ENCODE results near the gene SLC25A53.

SLC25A53 gene

GRCh38 chrX:104156630-104157529, at the start of gene SLC25A53:
Gene SLC25A53, minus strand, starts transcription at chrX:104157009. Its CDS starts 51,752 bp downstream, at chrX:104105257.
- ATAC-seq (peak; percentile 94), DNase-seq (peak; percentile 76)

DNA sequence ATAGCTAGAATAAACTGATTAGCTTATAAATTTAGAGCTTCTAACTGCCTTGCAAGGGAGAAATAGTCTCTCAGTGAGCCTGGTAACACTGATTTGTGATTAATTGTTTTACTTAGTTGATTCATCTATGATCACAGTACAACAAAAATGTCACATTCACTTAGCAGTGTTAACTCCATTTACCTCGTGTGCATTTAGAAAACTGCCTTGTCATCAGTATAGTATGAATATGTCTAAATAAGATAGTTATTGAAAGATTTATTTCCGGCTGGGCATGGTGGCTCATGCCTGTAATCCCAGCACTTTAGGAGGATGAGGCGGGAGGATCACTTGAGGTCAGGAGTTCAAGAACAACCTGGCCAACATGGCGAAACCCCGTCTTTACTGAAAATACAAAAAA, 48.7 kb upstream of the SLC25A53 start:
- DNase-seq (no peak), ATAC-seq (no peak)

DNA sequence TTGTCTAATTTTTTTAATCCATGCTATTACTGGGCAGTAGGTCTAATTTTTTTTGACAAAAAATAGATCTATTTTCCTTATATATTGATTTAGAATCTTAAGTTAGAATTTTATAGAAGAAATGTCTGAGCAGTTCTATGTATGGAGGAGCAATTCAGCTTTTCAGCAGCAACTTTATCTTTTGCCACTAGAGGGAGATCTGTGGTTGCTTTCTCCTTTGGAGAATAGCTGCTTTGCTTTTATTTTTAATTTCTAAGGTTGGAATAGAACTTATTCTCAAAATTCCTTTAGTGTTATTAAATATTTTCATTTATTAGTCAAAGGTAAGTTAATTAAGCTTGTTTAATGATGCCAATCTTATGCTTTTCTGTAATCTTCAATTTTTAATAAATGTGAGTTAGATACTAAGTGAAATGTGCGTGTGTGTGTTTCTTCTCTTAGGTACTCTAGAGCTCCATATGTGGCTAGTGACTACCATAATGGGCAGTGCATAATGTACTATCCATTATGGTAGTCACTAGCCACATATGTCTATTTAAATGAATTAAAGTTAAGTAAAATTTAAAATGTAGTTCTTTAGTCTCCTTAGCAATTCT, 38.8 kb upstream of the SLC25A53 start:
- ATAC-seq (no peak), DNase-seq (no peak)

DNA sequence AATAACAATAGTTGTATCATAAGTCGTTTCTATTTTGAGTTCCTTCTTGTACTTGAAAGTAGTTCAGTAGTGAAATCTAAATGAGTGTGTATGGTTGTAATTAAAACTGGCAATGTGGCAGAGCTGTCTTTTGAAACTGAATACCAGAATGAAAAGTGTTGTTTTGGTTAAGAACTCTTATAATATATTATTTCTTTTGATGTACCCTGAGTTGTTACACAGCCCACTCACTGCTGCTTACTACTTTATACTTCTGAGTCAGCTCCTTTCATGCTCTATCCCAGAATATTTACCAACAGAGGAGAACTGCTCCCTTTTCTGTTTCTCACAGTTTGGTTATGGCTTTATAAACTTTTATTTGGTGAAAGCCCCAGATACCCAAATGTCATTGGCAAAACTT, 38.2 kb upstream of the SLC25A53 start:
- ATAC-seq (no peak), DNase-seq (no peak)

DNA sequence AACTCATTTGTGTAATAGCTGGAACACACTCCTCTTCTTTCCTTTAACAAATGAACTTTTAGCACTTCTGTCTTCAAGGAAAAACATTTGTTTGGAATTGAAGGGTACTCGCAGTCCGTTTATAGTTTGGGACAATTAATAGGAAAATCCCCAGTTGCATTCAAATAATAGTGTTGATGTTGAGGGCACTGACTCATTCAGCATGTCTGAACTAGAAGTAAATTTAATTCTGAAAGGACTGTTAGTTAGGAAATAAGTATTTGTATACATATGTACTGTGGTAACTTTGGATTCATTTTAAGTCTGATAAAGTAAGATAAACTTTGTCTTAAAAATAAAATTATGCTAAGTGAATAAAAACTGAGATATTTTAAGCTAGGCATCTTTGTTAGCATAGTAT, 36.7 kb upstream of the SLC25A53 start:
- DNase-seq (no peak), ATAC-seq (no peak)

DNA sequence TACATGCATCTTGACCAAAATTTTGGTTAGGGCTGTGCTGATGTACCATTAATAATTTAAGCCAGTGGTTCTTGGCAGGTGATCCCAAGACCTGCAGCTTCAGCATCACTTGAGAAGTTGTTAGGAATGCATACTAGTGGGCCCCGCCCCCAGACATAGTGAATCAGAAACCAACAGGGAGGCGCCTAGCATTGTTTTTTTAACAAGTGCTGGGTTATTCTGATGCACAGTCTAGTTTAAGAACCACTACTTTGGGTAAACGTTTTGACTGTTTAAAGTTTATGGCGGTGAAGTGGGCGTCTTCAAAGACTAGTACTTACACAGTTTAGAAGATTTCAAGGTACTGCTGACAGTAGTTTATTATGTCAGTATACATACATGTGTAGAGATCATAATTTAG, 33.0 kb upstream of the SLC25A53 start:
- DNase-seq (no peak), ATAC-seq (no peak)

DNA sequence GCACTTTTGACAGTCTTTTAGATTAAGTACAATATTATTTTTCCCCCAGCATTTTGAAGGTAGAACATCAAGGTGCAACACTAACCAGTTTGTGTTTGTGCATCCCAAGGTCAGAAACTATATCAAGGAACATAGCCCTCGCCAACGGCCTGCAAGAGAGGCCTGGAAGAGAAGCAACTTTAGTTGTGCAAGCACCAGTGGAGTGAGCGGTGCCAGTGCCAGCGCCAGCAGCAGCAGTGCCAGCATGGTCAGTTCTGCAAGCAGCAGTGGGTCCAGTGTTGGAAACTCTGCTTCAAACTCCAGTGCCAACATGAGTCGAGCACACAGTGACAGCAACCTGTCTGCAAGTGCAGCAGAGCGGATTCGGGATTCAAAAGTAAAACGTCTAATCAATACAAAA, 31.1 kb upstream of the SLC25A53 start:
- ATAC-seq (no peak), DNase-seq (no peak)

DNA sequence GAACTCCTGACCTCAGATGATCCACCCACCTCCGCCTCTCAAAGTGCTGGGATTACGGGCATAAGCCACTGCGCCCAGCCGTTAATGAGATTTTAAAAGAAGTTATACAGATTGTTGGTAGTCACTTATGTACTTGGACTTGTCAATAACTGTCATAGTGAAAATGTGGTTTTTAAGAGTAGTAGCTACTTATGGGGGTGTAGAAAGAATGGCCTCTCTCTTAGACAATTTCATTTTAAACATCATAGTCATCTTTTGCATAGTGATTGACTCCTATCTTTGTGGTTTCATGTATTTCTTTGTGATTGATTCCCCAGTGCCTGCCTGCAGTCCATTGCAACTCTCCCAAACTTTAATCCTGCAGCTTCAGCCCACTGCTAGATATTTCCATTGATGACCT, 26.9 kb upstream of the SLC25A53 start:
- DNase-seq, result no peak
- ATAC-seq, result peak; percentile 14

DNA sequence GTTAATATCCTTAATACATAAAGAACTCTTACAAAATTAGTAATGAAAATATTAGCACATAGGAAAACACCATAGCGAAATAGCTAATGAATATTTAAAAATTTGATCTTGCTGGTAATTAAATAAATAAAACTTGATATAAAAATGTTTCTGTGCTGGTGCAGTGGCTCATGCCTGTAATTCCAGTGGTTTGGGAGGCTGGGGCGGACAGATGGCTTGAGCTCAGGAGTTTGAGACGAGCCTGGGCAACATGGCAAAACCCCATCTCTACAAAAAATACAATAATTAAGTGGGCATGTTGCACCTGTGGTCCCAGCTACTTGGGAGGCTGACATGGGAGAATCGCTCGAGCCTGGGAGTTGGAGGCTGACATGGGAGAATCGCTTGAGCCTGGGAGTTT, 17.0 kb upstream of the SLC25A53 start:
- ATAC-seq (no peak), DNase-seq (no peak)

- DNase-seq (no peak), ATAC-seq (no peak)
These were observed 16.0 kb upstream of the SLC25A53 start for GRCh38 chrX:104172788-104173187.

DNA sequence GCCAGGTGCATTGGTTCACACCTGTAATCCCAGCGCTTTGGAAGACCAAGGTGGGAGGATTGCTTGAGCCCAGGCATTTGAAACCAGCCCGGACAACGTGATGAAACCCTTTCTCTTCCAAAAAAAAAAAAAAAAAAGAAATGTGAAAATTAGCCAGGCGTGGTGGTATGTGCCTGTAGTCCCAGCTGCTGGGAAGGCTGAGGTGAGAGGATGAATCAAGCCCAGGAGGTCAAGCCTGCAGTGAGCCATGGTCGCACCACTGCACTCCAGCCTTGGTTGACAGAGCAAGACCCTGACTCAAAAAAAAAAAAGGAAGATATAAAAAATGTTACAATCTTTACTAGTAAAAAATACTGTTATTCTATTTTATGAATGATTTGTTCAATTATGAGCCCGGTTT, 15.3 kb upstream of the SLC25A53 start:
- no peak for DNase-seq
- ATAC-seq, result no peak

DNA sequence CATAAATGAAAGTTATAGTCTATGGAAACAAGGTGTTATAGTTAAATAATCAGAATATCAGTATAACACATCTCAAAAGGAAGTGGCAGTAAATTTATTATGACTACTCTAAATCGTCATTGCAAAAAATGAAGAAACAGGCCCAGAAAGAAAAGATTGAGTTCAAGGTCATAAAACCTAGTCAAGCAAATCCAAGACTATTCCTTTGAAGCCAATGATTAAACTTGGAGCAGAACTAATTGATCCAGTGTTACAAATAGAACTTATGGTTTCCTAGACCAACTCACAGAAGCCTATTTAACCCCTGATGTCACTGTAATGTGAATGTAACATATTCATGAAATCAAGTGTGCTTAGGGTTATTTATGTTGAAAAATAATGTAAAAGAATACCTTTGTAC, 11.3 kb upstream of the SLC25A53 start:
- DNase-seq, result no peak
- no peak for ATAC-seq

- ATAC-seq (no peak), DNase-seq (peak; percentile 8)
These were observed 10.1 kb upstream of the SLC25A53 start for GRCh38 chrX:104166735-104167436.

DNA sequence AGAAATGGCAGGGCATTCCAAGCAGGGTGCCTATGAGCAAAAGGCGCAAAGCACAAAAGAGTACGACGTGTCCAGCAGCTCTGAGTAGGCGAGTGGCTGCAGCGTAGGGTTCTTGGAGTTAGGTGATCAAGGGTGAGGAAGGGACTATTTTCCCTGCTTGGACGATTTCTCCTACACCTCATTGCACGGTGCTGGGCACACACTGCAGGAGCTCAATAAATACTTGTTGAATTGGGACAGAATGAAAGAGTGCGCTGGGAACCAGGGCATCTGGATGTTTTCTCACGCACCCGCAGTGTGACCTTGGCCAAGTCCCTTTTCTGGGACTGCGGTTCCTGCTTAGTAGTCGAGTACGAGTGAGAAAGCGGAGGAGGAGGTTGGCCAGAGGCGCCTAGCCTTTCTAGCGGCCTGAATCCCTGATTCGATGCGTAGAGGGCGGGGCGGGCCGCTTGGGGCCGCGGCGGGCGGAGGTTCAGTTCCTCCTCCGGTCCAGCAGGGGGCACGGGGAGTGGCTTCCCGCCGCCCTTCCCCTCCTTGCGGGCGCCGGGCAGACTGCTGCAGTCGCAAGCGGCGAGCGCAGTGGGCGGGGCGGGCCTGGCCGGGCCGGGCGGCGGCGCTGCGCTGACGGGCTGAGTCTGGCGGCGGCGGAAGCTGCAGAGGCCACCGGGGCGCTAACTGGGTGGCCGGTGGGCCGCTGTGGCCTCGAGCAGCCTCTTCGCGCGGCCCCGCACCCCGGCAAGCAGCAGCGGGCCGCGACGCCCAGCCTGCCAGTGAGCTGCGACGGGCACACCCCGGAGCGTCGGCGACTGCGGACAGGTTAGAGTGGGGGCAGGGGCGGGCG, 9.3 kb upstream of the SLC25A53 start, which contains the start of gene FAM199X:
Gene FAM199X, plus strand, starts transcription at position 560 of the 841 bp plus-strand sequence. CDS start 333 bp downstream, outside the sequence.
- peak; percentile 97 for ATAC-seq
- DNase-seq, result peak; percentile 85

GRCh38 chrX:104151037-104151436, 5.8 kb downstream of the SLC25A53 start:
- ATAC-seq (no peak), DNase-seq (no peak)

DNA sequence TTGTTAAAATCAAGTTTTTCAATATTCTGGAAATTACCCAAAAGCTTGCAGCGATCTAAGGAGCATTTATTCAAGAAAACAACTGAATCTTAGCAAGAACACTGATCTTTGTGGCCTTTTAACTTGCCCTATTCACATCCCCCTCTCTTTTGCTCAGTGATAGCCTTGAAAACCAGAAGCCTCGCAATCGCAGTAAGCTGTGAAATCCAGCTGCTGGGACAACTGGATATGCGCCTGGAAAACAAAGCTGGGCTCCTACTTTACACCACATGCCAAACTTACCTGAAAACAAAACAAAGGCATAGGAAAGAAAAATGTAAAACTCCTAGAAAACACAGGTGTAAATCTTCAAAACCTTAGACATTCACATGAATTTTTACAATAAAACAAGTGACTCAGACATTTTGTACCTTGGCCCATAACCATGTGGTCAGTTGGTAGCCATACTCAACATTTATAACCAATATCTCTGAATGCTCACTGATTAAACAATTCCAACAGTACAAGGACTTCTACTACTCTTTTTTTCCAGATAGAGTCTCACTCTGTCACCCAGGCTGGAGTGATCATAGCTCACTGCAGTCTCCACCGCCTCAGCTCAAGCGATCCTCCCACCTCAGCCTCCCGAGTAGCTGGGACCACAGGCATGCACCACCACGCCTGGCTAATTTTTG, 15.6 kb downstream of the SLC25A53 start:
- ATAC-seq, result no peak
- DNase-seq, result no peak

DNA sequence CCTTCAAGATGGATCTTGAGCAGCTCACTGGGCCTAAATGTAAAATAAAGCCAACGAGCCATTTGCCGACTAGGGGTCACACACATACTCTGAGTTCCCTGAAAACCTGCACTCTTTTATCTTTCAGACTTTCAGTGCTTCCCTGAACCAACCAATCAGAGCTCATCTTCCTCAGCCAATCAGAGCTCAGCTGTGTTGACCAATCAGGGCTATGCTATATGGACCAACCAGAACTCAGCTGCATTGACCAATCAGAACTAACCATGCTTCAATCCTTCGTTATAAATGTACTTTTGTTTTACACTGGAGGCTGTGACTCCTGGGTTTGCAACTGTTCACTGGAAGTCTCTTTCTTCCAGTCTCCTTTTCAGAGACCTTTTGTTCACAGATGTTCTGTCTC, 19.3 kb downstream of the SLC25A53 start:
- no peak for ATAC-seq
- DNase-seq, result no peak

DNA sequence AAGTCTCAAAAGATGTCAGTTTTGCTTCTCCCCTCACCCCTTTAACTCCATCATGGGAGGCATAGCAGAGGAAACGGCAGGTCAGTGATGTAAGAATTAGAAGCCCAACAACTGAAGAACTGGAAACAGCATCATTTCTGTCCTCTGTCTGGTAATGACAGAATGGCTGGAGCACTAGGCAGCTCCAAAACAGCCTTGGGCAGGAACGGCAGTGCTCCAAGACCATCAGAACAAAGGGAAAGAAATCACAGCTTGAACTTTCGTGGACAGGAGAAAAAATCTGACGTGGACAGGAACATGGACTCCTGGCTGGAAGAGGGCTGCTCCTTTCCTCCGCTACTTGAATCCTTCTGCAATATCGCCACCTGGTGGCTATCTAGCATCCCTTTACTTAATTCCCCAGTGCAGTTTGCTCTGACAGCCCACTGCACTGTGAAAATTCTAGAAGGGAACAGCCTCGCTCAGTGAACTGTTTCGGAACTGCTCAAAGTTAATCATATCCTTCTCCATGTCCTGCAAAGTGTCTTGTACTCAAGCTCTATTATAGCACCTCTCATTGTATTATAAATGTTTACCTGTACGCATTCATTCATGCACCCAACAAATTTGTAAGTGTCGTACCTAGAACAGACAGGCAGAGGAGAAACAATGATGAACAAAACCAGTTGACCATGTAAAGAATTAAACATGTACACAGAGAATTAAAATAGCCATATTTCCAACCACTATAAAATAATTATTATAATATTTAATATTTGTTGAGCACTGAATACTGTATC, 20.4 kb downstream of the SLC25A53 start:
- ATAC-seq, result peak; percentile 65
- peak; percentile 53 for DNase-seq

DNA sequence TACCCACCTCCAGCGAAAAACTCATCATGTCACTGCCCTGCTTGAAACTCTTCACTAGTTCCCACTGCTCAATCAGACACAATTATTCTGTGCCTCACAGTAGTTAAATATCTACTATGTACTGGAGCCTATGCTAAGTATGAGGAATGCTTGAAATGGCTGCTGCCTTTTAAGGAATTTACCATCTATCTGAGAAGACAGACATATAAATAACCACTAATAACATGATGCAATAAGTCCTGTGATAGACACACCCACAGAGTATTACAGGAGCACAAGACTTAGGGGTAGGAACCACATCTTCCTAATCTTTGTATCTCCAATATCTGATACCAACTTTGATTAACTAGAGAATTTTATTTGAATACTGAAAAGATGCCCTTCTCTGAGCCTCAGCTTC, 21.1 kb downstream of the SLC25A53 start:
- no peak for DNase-seq
- ATAC-seq, result no peak

DNA sequence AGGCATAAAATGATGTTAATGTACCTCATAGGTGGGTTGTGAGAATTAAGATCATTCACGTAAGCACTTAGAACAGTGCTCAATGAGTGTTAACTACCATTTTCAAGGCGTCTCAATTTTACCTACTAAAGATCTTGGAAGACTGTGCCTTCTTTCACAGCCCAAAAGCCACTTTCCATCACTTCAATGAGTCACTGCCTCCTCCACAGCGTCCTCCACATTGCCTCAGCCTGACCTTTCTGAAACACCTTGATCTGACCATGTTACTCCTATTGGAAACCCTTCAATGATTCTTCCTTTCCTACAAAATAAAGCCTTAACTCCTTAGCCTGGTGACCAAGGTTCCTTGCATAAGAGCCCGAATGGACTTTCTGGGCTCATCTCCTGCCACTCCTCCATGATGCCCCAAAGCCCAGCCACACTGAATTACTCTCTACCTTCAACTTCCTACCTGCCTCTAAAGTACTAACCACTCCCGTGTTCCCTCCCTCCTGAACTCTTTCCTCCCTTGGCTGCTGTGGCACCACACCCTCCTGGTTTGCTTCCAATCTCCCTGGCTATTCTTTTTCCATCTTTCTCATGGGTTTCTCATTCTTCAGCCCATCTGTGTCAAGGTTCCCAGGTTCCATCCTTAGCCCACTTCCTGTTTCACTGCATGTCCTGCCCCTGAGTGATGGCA, 22.1 kb downstream of the SLC25A53 start:
- no peak for DNase-seq

More for the DNA sequence above, 22.1 kb downstream of the SLC25A53 start:
- ATAC-seq, result peak; percentile 43
